ENCODE results near the gene GPC6.
A peak's percentile ranks its signal among the peaks of the same experiment; 100 is the strongest.

Gene GPC6

GRCh38 chr13:94014461-94014860 is 787.9 kb downstream of the GPC6 start:
- no peak for DNase-seq

- DNase-seq, result no peak
These were observed 793.8 kb downstream of the GPC6 start for GRCh38 chr13:94020426-94020825.

- no peak for DNase-seq
These were observed 794.2 kb downstream of the GPC6 start for GRCh38 chr13:94020833-94021232.

- no peak for DNase-seq
These were observed 801.6 kb downstream of the GPC6 start for GRCh38 chr13:94028234-94028633.

- no peak for DNase-seq
These were observed 802.0 kb downstream of the GPC6 start for GRCh38 chr13:94028650-94029049.

- no peak for DNase-seq
These were observed 804.0 kb downstream of the GPC6 start for GRCh38 chr13:94030415-94031119.

- DNase-seq, result no peak
These were observed 805.0 kb downstream of the GPC6 start for GRCh38 chr13:94031609-94032008.

- no peak for DNase-seq
These were observed 806.5 kb downstream of the GPC6 start for GRCh38 chr13:94033098-94033497.

- DNase-seq, result peak; percentile 82
These were observed 807.4 kb downstream of the GPC6 start for GRCh38 chr13:94033830-94034642.

GRCh38 chr13:94050039-94050438 is 823.4 kb downstream of the GPC6 start:
- DNase-seq, result no peak

GRCh38 chr13:94050686-94051085 is 824.1 kb downstream of the GPC6 start:
- no peak for DNase-seq

- DNase-seq, result no peak
These were observed 827.5 kb downstream of the GPC6 start for GRCh38 chr13:94053986-94054593.

- no peak for DNase-seq
These were observed 829.9 kb downstream of the GPC6 start for GRCh38 chr13:94056362-94056990.

- DNase-seq, result no peak
These were observed 831.1 kb downstream of the GPC6 start for GRCh38 chr13:94057618-94058186.

- DNase-seq, result no peak
These were observed 832.3 kb downstream of the GPC6 start for GRCh38 chr13:94058821-94059360.

- no peak for DNase-seq
These were observed 834.7 kb downstream of the GPC6 start for GRCh38 chr13:94061301-94061700.

GRCh38 chr13:94063096-94063495 is 836.5 kb downstream of the GPC6 start:
- no peak for DNase-seq

GRCh38 chr13:94063848-94064247 is 837.2 kb downstream of the GPC6 start:
- DNase-seq, result no peak

- no peak for DNase-seq
These were observed 839.1 kb downstream of the GPC6 start for GRCh38 chr13:94065741-94066140.

- DNase-seq, result no peak
These were observed 846.6 kb downstream of the GPC6 start for GRCh38 chr13:94073007-94073744.

- DNase-seq, result no peak
These were observed 853.3 kb downstream of the GPC6 start for GRCh38 chr13:94079876-94080275.

GRCh38 chr13:94080527-94080926 is 853.9 kb downstream of the GPC6 start:
- DNase-seq, result no peak

Measured in NCI-H2171 treated with DMSO at 0.1 percent for 48 hours (cell line).